Activated CD8-positive, alpha-beta T cell treated with anti-CD3 and anti-CD28 coated beads for 36 hours (primary cell): ENCODE results near the gene GFRAL. TPM values are rescaled to one million over a fixed set of nuclear protein-coding genes. Genes with fewer than 3 reads are reported as not detected.
"Not testable (repeated sequence)": the region's sequence is repeated elsewhere in the genome, so short reads cannot be mapped to it uniquely, and the experiment has no call there.

Source experiments
- ATAC-seq: fragments of 200-7000 bp; cut with Tn5 transposase; one replicate; pipeline ENCODE4 v1.10.0; 2021; ENCODE audit warnings: mild to moderate bottlenecking, moderate library complexity
- CTCF ChIA-PET: fragments of 350-600 bp; sonication (Branson Sonifier 250); formaldehyde crosslinking; loops from one replicate; lab custom pipeline; 2021; ENCODE audit warnings: antibody characterized with exemption; lab: Charles Lee
- POLR2A ChIA-PET: fragments of 350-600 bp; sonication (Branson Sonifier 250); formaldehyde crosslinking; loops from one replicate; lab custom pipeline; 2021; ENCODE audit warnings: antibody characterized with exemption; lab: Charles Lee
- DNase-seq: peaks from one replicate; pipeline ENCODE4 v3.0.0-alpha.2; 2020
- H3K27ac Mint-ChIP-seq: one replicate; pipeline ENCODE4 v1.8.0; 2021; ENCODE audit warnings: mild to moderate bottlenecking, mixed read lengths
- H3K27me3 Mint-ChIP-seq: one replicate; pipeline ENCODE4 v1.8.0; 2021; ENCODE audit warnings: mixed read lengths
- H3K36me3 Mint-ChIP-seq: one replicate; pipeline ENCODE4 v1.8.0; 2021; ENCODE audit warnings: low read depth, mixed read lengths
- H3K4me1 Mint-ChIP-seq: one replicate; pipeline ENCODE4 v1.8.0; 2021; ENCODE audit warnings: low read depth, mixed read lengths
- H3K4me3 Mint-ChIP-seq: one replicate; pipeline ENCODE4 v1.8.0; 2021; ENCODE audit warnings: mild to moderate bottlenecking, moderate library complexity, mixed read lengths
- H3K9me3 Mint-ChIP-seq: one replicate; pipeline ENCODE4 v1.8.0; 2021; ENCODE audit warnings: mixed read lengths
- CTCF ChIP-seq: fragments of 200-600 bp; IDR thresholded peaks from one replicate; pipeline ENCODE4 v1.8.0; 2022; ENCODE audit warnings: antibody characterized with exemption, mild to moderate bottlenecking
- intact Hi-C: fragments of 100-400 bp; cut with micrococcal nuclease; formaldehyde crosslinking; loops from one replicate; pipeline ENCODE4 v1.10.0; 2022
- total RNA-seq, 2 experiments: library from RNA; stranded (reverse); gene quantifications; one replicate each; pipeline ENCODE4 v1.2.3, GENCODE V29; 2021

GFRAL gene
- total RNA-seq, 2 experiments from 2014 or later = not detected

GRCh38 chr6:55290736-55291135, 36.5 kb upstream of the GFRAL start:
- Mint-ChIP-seq H3K27me3 (no peaks in the 10 kb centered on the region), H3K36me3 (no peaks in the 10 kb centered on the region), H3K4me3 (no peak overlapping the region), H3K27ac (no peak overlapping the region), H3K4me1 (no peaks in the 10 kb centered on the region), H3K9me3 (peaks cover 9% of the 10 kb centered on the region)
- CTCF ChIA-PET = no interaction called here
- ATAC-seq = no peak
- no peak for DNase-seq
- intact Hi-C loops = no loop called here
- TF ChIP-seq CTCF = no peak
- POLR2A ChIA-PET = no interaction called here

GRCh38 chr6:55293116-55293515, 34.2 kb upstream of the GFRAL start:
- H3K36me3 Mint-ChIP-seq = no peaks in the 10 kb centered on the region
- H3K27ac Mint-ChIP-seq = no peak overlapping the region
- H3K4me3 Mint-ChIP-seq = no peak overlapping the region
- CTCF ChIA-PET = interaction anchor here (0.8 kb wide), 1 partner anchor 56 kb away, joined by 3 read pairs; no protein-coding TSS in a partner anchor
- DNase-seq (no peak), ATAC-seq (no peak)
- POLR2A ChIA-PET = no interaction called here
- H3K4me1 Mint-ChIP-seq = no peaks in the 10 kb centered on the region
- peaks cover 7% of the 10 kb centered on the region for H3K9me3 Mint-ChIP-seq
- no peaks in the 10 kb centered on the region for H3K27me3 Mint-ChIP-seq
- intact Hi-C loops = no loop called here
- no peak for TF ChIP-seq CTCF

- H3K27me3 Mint-ChIP-seq, POLR2A ChIA-PET: not testable (repeated sequence)
These were observed 30.1 kb upstream of the GFRAL start for GRCh38 chr6:55297214-55297613.

GRCh38 chr6:55299286-55299985, 27.8 kb upstream of the GFRAL start:
- no peaks in the 10 kb centered on the region for H3K36me3 Mint-ChIP-seq
- no peaks in the 10 kb centered on the region for H3K4me1 Mint-ChIP-seq
- CTCF ChIA-PET = interaction anchor here (0.6 kb wide), 1 partner anchor 32 kb away, joined by 3 read pairs; no protein-coding TSS in a partner anchor
- H3K27ac Mint-ChIP-seq = no peak overlapping the region
- ATAC-seq (no peak), DNase-seq (no peak)
- POLR2A ChIA-PET = no interaction called here
- TF ChIP-seq CTCF = no peak
- H3K9me3 Mint-ChIP-seq = peaks cover 8% of the 10 kb centered on the region
- intact Hi-C loops = no loop called here
- no peaks in the 10 kb centered on the region for H3K27me3 Mint-ChIP-seq
- H3K4me3 Mint-ChIP-seq = no peak overlapping the region

More at GRCh38 chr6:55297214-55297613, 30.1 kb upstream of the GFRAL start:
- H3K4me1 Mint-ChIP-seq, H3K4me3 Mint-ChIP-seq, ATAC-seq, DNase-seq, H3K27ac Mint-ChIP-seq, intact Hi-C loops, H3K9me3 Mint-ChIP-seq, CTCF ChIA-PET, H3K36me3 Mint-ChIP-seq: not testable (repeated sequence)

- intact Hi-C loops = no loop called here
- Mint-ChIP-seq H3K27ac (no peak overlapping the region), H3K9me3 (peaks cover 9% of the 10 kb centered on the region), H3K27me3 (no peaks in the 10 kb centered on the region), H3K36me3 (no peaks in the 10 kb centered on the region), H3K4me3 (no peak overlapping the region), H3K4me1 (no peaks in the 10 kb centered on the region)
- CTCF ChIA-PET = no interaction called here
- TF ChIP-seq CTCF = no peak
- POLR2A ChIA-PET = no interaction called here
- no peak for DNase-seq
- ATAC-seq = no peak
These were observed 22.5 kb upstream of the GFRAL start for GRCh38 chr6:55304747-55305146.
